ENCODE results near the gene KIAA0825. TPM values are rescaled to one million over a fixed set of nuclear protein-coding genes. Genes with fewer than 3 reads are reported as not detected.
A peak's percentile ranks its signal among the peaks of the same experiment; 100 is the strongest.
"Not testable (repeated sequence)": the region's sequence is repeated elsewhere in the genome, so short reads cannot be mapped to it uniquely, and the experiment has no call there.

The KIAA0825 gene
- total RNA-seq, 1 experiment from 2014 or later: 2.3 TPM

DNA sequence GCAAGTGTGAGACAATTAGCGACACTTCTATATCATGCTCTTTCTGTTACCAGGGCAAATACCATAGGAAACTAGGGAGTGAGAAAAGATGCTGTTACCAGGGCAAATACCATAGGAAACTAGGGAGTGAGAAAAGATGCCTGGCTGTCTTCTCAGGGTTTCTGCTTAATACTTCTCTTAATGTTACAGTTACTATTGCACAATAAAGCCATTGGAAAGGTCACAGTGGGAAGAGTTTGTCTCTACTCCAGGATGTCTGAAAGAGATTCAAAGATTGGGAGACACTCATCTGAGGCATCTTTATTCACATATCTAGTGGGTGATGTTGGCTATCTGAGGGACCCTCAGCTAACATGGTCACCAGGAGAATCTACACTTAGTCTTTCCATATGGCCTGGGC lies 445.3 kb downstream of the KIAA0825 start:
- DNase-seq (ENCODE audit: low spot score): no peak

DNA sequence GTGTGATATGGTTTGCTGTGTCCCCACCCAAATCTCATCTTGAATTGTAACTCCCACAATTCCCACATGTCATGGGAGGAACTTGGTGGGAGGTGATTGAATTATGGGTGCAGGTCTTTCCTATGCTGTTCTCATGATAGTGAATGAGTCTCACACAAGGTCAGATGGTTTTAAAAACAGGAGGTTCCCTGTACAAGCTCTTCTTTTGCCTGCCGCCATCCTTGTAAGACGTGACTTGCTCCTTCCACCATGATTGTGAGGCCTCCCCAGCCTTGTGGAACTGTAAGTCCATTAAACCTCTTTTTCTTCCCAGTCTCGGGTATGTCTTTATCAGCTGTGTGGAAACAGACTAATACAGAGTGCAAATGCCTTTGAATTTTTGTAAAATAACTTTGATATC lies 447.3 kb downstream of the KIAA0825 start:
- DNase-seq (ENCODE audit: low spot score): not testable (repeated sequence)

DNA sequence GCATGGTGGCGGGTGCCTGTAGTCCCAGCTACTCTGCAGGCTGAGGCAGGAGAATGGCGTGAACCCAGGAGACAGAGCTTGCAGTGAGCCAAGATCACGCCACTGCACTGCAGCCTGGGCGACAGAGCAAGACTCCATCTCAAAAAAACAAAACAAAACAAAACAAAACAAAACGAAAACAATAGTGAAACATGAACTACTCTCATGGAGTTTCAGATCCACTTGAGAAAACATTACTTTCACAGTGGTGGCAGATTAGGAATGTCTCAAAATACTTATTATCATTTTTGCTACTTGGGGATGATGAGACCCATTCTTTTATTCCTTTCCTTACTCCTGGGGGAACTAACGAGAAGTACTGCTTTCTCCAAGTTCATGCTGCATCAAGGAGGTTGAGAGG lies 448.2 kb downstream of the KIAA0825 start:
- DNase-seq (ENCODE audit: low spot score): not testable (repeated sequence)

DNA sequence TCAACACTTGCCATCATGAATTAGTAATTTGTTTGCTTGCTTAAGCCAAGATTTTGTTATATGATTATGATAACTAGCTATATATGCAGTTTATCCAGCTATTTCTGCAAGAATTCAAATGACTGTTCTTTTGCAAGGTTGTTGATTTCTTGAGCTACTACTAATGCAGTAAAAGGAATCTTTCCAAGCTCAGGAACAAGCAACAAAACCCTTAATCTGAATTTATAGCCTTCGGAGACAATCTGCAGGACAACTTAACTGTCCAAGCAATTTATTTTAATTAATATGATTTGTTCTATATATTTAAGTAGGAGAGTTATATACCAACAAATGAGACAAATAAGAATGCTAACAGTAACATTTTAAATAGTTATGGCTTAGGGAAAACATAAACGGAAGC lies 450.3 kb downstream of the KIAA0825 start:
- DNase-seq (ENCODE audit: low spot score): no peak

DNA sequence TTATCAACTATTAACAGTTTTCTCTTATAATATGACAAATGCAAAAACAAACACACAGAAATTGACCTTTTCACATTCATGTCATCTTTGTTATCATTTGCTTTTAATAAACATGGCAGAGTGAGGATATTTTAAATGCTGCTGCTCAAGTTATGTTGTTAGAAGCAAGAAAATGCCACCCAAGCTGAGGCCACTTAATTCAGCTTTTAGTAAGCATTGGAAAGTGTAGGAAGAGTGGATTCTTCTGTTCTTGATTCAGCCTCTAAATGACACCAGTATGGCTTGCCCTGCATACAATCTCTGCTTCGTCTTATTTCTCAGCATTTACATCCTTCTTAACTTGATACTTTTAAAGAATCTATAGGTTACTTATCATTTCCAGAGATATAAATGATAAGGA lies 456.6 kb downstream of the KIAA0825 start:
- no peak for DNase-seq (ENCODE audit: low spot score)

DNA sequence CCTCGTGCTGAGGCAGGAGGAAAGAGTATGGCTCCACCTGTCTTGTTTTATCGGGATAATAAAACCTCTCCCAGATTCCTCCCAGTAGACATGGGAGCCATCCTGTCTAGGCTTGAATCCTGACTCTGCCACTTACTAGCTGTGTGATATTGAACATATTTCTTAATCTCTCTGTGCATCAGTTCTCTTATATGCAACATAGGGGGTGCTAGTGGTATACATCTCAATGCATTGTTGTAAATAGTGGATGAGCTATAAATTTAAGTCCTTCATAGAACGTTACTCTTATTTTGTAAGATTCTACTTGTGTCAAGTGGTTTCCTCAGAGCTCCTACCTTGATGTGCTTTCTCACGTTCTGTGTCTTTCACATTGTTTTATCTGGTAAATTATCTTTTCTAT lies 459.3 kb downstream of the KIAA0825 start:
- no peak for DNase-seq (ENCODE audit: low spot score)

DNA sequence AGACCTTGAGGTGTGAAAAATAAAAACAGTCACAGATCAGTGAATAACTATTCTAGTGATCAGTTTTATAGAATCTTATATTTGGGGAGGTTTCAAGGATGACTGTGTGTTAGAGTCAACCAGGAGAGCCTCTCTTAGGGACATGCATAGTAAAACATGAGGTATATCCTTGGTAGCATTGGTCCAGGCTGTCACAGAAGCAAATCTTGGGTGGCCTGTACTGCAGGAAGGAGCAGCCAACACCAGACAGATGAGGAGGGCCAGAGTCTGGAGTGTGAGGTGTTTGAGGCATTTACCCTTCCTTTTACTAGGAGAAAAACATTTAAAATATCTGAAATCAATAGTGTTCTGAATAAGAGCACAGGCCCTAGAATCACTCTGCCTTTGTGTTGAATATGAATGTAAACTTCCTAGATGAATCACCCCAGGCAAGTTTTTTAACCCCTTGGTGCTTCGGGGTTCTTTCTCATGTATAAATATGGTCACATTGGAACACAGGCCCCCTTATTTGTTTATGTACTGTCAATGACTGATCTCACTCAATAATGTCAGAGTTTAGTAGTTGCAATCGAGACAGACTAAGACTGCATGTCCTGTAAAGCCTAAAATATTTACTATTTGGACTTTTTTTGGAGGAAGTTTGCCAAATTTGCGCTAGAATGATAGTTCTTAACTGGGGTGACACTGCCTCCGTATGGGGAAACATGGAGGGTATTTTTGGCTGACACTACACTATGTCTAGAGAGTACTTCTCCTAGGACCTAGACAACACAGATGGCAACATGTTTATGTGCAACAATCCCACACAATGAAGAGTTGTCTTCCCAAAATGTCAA lies 460.5 kb downstream of the KIAA0825 start:
- DNase-seq (ENCODE audit: low spot score): no peak

DNA sequence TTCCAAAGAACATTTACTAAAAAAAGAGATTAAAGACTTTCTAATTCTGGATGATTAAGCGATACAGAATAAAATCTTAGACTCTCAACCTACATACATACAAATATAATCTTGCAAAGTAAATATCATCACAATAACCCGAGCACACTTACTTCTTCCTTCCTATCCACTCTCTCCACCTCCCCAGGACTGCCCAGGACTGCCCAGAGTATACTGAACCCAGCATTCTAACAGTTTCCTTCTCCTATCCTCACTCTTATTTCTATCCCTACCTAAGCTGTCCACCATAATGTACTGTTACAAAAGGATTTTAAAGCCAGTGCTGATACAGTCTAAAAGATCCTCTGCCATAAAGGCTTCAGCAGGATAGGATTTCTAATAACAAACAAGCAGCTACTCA lies 463.7 kb downstream of the KIAA0825 start:
- no peak for DNase-seq (ENCODE audit: low spot score)

DNA sequence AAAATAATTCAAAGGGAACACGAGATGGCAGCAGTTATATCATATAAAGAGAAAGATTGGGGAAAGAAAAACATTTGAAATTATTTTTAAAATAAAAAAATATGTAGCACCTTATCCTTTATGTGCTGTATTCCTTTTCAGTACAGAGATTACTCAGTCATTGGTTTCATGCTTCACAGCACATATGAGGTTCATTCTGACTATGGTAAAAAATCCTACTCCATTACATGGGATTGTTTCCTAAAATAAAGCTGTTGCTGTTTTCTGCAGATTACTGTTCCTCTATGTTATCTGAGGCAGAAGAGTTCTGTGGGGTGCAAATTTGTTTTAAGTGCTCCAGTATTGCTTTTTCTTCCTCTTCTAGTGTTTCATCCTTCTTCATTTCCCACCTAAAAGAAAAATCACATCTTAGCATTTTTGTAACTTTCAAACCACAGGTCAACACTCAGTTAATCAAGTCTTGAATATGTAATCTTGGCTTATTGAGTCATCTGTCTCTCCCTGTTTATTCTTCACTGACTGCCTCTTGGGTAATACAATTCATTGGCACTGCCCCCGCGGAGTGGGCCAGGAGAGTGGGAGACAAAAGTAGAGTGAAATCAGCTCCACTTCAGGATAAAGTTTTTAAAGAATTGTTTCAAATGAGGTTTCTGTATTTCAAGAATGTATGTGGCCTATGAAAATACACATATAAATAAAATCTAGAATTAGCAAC lies 464.5 kb downstream of the KIAA0825 start:
- DNase-seq (ENCODE audit: low spot score): no peak

DNA sequence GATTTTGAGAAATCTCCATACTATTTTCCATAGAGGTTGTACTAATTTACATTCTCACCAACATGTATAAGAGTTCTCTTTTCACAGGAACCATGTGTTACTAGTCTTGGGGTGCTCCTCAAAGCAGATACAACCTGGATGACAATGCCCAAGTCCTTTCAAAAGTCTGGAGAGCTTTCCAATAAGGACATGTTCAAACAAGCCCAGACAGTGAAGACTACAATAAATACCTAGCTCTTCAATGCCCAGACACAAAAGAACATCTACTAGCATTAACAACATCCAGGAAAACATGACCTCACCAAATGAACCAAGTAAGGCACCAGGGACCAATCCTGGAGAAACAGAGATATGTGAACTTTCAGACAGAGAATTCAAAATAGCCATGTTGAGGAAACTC lies 474.8 kb downstream of the KIAA0825 start:
- not testable (repeated sequence) for DNase-seq (ENCODE audit: low spot score)

DNA sequence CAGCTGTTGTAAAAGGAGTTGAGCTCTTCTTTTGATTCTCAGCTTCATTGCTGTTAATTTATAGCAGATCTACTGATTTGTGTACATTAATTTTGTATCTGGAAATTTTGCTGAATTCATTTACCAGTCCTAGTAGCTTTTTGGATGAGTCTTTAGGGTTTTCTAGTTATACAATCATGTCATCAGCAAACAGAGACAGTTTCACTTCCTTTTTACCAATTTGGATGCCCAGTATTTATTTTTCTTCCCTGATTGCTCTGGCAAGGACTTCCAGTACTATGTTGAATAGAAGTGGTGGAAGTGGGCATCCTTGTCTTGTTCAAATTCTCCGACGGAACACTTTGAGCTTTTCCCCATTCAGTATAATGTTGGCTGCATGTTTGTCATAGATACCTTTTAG lies 478.1 kb downstream of the KIAA0825 start:
- no peak for DNase-seq (ENCODE audit: low spot score)

DNA sequence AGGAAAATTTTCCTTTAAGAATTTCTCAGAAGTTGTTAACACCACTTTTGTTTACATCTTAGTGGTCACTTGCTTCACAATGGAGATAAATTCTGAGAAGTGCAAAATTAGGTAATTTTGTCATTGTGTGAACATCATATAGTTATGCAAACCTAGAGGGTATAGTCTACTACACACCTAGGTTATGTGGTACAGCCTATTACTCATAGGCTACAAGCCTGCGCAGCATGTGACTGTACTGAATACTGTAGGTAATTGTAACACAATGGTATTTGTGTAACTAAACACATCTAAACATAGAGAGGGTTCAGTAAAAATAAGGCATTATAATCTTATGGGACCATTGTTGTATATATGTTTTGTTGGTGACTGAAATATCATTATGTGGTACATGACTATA lies 488.3 kb downstream of the KIAA0825 start:
- DNase-seq (ENCODE audit: low spot score): no peak

DNA sequence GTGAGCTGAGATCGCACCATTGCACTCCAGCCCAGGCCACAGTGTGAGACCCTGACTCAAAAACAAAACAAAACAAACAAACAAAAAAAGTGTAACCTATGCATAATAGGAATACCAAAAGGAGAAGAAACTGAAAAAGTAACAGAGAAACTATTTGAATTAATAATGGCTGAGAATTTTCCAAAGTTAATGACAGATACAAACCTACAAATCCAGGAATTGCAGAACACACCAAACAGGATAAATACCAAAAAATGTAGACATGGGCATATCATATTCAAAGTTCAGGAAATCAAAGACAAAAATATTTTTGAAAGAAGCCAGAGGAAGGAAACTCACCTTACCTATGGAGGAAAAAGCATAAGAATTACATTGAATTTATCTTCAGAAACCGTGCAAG lies 493.3 kb downstream of the KIAA0825 start:
- DNase-seq (ENCODE audit: low spot score): no peak

DNA sequence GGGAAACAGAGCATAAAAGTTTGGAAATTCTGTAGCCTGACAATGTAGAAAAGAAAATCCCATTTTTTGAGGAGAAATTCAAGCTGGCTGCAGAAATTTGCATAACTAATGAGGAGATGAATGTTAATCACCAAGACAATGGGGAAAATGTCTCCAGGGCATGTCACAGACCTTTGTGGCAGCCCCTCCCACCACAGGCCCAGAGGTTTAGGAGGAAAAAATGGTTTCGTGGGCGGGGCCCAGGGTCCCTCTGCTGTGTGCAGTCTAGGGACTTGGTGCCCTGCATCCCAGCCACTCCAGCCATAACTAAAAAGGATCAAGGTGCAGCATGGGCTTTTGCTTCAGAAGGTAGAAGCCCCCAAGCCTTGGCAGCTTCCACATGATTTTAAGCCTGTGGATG lies 502.1 kb downstream of the KIAA0825 start:
- not testable (repeated sequence) for DNase-seq (ENCODE audit: low spot score)

DNA sequence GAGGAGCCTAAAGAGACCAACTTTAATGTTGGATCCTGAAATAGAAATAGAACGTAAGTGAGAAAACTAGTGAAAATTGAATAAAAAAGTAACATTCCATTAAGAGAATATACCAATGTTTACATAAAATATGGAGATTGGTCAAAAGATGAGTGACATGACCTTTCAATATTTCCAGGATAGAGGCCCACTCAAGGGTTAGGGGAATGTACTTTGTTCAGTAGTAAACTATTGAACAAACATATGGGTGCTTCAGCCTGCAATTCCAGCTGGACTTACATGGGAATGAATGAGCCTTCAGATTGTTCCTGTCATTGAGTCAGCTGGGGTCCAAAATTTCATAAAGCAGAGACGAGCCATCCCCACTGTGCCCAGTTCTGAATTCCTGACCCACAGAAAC lies 505.3 kb downstream of the KIAA0825 start:
- DNase-seq (ENCODE audit: low spot score): no peak

DNA sequence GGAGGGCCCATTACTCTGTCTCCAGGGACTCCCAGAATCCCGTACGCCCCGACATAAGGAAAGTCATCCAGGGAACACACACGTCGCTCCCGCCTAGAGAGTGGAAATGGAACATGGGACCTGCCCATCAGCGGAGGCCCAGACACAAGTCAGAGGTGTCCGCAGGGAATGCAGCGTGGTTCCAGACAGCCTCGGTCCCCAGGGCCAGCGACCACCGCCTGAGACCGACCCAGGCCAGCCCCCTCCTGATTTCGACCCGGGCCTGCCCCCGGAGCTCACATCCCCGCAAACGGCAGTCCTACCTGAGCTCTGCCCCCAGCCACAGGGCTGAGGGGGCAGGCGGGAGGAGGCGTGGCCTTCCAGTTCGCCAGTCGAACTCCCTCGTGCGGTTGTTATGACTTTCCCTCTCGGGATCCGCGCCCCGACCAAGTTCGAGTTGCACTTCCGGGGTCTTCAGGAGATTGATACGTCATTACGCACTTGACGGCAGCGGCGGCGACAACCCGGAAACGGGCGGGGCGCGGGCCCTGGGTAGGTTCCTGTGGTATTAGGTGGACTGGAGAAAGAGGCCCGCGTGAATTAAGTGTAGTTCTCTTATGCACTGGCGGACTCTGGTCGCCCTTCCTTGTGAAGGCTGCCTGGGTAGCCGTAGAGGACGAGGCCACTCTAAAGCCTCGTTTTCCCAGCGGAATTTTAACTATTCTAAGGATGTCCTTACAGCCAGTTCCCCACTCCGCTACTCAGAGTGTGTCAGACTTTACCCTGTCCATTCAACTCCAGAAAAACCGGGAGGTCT lies 507.0 kb downstream of the KIAA0825 start:
- peak; percentile 97 for DNase-seq (ENCODE audit: low spot score)

DNA sequence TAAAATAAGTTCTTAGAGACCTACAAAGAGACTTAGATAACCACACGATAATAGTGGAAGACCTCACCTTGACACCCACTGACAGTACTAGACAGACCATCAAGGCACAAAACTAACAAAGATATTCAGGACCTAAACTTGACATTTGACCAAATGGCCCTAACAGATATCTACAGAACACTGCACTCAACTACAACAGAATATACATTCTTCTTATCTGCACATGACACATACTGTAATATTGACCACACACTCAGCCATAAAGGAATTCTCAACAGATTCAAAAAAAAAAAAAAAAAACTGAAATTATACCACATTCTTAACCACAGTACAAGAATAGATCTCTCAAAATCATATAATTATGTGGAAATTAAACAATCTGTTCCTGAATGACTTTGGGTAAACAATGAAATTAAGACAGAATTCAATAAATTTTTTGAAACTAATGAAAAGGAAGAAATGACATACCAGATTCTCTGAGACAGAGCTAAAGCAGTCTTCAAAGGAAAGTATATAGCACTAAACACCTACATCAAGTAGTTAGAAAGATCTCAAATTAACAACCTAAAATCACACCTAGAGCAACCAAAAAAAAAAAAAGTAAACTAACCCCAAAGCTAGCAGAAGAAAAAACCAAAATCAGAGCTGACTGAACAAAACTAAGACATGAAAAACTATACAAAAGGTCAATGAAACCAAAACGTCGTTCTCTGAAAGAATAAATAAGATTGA lies 514.7 kb downstream of the KIAA0825 start:
- no peak for DNase-seq (ENCODE audit: low spot score)

All from H4 (cell line).